NOMO-1 treated with dmso at 0.1 percent for 144 hours (cell line): ENCODE results near the gene CBX4.

Experiments
- DNase-seq: peaks from one replicate; lab custom pipeline; 2025; ENCODE audit not compliant: unreplicated experiment; lab: John Stamatoyannopoulos, UW

Gene CBX4

DNA sequence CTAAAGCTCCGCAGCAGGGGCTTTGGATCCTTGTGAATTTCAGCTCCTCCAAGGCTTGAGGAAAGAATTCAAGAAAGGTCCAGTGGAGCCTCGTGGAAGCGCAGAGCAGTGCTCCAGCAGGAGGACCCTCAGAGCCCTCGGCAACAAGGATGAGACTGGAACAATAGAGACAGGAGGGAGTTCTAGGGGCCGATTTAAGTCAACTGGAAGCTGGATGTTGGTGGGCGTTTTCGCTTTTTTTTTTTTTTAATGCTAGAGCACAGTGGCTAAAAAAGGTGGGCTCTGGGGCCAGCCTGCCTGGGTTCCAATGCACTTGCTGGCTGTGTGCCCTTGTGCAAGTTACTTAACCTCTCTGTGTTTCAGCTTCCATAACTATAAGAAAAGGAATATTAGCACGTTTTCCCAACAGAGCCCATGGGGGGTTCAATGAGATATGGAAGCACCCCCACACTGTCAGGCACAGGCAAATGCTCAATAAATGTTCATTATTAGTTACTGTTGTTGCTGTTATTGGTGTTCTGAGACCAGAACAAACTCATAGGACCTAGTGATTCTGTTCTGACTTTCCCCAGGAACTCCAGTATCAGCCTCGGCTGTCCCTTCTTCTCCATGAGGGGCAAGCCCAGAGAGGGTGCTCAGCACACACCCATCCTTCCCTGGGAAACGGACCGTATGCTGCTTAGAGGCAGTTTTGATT, 37.1 kb downstream of the CBX4 start:
- DNase-seq = no peak

DNA sequence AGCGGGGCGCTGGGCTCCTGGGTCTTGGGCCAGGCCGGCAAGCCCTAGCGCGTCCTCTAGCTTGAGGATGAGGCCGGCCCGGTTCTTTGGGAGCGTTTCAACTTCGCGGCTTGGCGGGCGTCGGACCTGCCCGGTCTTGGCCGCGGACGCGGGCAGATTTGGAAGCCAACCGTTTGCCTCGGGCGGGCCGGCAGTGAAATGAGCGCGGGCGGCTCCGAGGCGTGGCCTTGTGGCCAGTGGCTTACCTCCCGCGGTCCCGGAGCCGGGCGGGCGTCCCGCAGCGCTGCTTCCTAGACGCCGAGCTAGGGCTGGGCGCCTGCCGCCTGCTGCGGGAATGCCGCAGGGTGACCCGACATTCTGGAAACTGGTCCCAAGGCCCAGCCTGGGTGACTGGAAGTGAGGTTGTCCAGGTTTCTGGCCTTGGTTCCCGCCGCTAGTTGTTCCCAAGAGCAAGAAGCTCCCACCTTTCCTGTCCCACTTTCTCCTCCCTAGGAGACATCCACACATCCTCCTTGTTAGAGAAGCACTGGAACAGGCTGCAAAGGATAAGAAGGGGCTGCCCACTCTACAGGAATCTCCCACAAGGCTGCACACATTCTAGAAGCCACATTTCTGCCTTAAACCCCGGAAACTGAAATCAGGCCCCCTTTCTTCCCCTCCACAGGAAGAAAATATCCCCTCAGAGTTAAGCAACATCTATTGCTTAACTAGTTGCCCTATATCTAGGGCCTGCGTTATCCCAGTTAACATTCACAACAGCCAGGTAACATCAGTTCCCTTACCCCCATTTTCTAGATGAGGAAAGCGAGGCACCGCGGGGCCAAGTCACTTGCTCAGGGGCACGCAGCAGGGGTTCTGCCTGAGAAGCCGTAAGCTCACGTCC, 37.8 kb downstream of the CBX4 start:
- DNase-seq = no peak

DNA sequence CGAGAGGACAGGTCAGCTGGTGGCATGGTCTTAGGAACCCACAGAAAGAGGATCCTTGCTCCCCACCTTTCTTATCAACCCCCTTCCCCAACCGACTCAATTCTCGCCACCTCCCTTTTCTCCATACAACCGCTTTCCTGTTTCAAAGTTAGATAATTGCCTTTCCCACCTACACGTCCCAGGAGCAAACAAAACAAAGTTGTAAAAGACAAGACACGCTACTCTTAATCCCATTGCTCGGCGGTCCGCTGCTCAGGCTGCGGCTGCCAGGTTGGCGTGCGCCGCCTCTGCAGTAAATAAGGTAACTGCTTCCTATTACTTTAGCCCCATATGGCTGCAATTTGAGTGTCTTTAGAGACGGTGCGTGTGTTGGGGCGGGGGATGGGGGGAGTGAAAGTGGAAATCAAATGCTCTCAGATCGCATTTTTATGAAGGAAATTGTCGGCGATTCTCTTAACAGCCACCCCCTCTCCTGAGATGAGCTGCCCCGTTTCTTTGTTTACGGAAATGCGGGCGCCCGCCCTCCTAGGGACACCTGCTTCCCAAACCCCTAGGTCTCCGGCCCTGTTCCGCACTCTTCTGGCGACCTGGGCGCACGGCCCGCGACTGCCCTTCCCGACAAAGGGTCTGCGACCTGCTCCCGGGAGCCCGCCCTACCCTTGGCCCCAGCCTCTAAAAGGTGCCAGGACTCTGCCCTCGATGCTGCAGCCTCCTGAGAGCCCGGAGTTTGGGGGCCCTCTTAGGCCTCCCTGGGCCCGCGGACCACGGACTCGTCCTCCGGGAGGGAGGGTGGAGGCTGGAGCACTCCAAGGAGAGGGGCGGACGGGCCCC, 38.7 kb downstream of the CBX4 start:
- peak; percentile 31 for DNase-seq

DNA sequence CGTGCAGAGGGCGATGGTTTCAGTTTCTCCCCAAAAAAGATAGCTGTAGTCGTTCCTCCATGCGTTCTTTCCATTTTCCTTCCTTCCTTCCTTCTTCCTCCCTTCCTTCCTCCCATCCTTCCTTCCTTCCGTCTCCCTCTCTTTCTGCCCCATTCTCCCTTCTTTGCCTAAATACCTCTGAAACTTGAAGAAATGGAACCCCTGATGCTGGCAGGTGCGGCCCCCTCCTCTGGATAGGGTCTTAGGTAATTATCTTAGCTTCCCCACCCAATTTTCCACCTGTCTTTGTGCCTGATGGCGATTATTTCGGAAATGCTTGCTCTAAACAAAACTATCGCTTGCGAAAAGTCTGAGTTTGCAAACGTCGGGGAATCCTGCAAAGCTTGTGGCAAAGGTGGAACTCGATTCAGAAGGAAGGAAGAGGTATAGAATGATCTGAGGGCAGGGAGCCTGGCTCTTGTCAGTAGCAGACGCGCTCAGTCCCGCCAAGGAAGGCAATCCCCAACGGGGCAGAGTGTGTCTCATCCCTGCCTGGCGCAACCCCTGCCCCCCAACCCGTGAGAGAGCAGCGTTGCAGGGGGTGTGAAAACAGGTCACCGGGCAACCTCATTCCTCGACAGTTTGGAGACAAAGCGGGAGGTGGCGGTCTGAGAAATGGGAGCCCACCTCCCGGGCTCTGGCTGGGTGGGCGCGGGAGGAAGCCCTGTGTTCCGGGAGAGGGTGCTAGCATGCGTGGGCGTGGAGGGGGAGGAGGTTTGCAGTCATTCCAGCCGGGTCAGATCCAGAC, 39.5 kb downstream of the CBX4 start:
- no peak for DNase-seq

DNA sequence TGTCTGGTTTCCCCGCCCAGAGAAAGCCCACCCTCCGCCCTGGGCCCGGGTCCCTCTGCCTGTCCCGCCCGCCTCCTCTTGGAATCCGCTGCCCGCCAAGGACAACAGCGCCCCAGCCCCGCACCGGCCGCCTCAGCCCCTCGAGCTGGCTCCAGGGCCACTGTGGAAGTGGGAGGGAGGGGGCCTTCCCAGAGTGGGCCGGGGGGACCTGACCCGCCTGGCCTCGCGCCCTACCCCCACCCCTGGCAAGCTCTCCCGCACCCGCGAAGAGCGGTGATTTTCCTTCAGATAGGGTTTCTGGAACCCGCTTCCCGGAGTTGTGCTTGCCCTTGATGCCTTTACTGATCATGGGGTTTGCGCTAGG, 40.1 kb downstream of the CBX4 start:
- DNase-seq = no peak

DNA sequence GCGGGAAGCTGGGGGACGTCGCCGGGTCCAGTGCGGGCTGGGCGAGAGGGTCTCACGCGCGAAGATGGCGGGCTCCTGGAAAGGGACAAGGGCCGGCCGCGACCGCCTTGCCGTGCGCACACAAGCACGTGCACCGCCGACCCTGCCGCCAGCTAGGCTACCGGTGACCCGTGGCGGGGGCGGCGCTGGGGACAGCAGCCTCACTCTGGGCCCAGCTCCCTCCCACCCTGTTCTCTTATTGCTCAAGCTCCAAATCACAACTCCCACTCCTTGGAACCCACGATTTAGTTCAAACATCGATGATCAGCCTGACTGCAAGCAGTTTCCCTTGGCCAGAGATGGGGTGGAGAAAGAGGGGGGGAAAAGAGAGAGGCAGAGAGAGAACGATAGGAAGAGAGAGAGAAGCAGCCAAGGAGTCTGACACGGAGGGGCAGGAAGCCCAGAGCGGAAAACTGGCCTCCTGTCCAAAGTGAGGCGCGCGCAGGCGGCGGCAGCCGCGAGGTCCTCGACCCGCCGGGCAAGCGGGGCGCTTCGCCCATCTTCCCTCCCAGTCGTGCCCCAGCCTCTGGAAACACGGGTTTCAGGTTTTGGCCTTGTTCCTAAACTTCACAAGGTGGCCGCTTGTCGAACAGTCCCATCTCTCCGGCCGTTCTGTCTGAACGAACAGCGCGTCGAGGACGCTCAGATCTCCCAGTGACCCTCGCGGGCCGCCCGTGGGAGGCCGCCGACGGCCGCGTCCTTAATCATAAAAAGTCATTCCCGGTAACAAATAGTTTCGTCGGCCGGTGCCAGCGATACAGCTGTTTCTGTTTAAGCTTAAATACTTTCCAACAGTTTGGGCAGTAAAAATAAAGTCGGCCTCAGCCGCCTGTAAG, 40.7 kb downstream of the CBX4 start:
- no peak for DNase-seq

DNA sequence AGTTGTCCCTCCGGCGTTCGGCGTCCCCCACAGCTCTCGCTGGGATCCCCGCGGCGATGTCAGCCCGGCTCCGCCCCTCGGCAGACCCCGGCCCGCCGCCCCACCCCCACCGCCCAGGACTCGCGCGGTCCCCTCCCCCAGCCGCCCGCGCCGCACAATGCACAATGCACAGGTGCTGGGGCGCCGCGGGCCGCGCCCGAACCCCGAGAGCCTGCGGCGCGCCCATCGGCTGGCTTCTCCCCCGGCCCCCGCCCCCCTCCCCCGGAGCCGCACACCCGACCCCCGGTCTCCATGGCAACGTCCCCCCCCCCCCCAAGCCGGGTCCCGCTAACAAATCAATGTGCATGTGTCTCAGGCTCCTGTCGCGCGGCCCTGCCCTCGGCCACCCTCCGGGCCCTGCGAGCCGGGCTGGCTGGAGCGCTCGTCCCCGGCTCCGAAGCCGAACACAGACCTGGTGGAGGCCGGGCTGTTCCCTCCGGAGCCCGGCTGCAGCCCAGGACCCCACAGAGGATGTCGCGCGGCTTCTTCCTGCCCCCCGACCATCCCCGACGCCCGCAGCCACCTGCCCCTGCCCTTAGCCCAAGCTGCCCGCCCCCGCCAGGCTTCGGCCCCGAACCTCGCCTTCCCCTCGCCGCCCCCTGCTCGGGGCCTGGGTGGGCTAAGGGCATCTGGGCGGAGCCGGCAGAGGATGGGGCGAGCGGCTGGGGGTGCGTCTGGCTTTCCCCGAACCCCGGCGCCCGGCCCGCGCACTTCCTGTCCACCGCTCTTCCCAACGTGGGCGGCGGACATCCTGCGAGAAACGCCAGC, 41.5 kb downstream of the CBX4 start:
- no peak for DNase-seq

DNA sequence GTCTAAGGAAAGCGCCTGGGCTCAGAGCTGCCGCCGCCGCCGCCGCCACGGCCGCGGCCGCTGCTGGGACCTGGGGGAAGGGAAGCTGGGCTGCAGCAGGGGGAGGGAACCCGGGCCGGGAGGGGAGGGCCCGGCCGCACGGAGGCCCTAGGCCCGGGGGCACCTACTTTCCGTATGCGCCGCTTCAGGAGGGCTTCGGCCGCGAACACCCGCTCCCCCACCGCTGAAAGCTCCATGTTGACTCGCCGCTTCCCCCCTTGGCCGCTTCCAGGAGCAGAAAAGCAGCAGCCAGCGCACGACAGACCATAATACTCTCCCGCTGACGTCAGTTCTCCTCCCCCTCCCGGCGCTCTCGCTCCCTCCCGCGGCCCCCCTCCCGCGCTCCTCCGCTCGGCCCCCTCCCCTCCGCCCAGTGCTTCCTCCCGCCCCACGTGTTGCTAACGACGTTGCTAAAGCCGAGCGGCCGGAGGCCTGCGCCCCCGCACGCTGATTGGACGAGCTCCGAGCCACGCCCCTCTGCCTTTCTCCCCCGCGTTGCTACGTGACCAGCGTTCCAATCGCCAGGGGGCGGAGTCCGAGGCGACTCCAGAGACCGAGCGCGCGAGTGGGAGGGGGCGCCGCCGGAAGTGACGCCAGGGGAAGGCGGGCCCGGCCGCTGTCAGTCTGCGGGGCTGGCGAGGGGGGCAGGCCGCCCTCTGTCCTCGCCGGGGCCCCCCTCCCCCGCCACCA, 42.3 kb downstream of the CBX4 start, which contains the start of gene CBX8:
TSS of gene CBX8 (minus strand) at position 315 of the 729 bp plus-strand sequence. CDS start at position 236, 79 bp downstream.
- peak; percentile 99 for DNase-seq

DNA sequence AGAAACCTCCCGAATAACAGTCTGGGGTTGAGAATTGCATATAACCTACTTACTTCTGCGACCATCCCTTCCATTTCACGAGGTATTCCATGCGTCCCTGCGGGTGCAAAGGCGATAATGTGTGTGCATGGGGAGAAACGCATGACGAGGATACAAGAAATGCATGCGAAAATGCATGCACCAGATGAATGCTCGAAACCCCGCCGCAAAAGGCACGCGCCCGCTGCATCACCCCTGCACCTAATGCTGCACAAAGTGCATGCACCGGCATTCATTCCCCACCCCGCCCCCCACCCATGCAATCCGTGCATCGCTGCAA, 42.8 kb downstream of the CBX4 start:
- DNase-seq = no peak

DNA sequence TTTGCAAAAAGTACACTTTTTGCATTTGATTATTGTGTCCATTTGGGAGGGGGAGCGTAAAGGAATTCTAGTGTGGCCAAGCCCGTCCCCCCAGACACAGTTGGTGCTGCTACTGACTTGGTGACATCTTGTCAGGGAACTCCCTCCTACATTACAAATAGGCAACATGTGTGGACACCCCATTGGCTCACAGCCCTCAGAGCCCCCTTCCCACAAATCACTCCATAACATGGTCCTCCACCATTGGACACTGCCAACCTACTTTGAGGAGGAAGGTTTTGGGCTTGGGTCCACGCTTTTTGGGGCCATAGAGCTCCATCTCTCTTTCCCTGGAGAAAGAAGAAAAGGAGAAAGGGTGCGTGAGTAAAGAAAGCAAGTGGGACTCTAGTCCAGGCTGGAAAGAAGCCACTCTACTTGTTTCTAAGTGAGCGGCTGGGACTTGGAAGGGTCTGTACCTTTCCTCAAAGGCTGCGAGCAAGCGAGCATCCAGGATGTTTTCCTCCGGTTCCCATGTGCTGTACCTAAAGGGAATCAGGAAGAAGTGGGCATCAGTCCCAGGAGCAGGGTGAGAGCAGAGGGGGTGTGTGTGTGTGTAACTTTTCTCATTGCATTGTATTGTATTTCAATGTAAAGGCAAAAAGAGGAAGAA, 43.3 kb downstream of the CBX4 start:
- peak; percentile 29 for DNase-seq

DNA sequence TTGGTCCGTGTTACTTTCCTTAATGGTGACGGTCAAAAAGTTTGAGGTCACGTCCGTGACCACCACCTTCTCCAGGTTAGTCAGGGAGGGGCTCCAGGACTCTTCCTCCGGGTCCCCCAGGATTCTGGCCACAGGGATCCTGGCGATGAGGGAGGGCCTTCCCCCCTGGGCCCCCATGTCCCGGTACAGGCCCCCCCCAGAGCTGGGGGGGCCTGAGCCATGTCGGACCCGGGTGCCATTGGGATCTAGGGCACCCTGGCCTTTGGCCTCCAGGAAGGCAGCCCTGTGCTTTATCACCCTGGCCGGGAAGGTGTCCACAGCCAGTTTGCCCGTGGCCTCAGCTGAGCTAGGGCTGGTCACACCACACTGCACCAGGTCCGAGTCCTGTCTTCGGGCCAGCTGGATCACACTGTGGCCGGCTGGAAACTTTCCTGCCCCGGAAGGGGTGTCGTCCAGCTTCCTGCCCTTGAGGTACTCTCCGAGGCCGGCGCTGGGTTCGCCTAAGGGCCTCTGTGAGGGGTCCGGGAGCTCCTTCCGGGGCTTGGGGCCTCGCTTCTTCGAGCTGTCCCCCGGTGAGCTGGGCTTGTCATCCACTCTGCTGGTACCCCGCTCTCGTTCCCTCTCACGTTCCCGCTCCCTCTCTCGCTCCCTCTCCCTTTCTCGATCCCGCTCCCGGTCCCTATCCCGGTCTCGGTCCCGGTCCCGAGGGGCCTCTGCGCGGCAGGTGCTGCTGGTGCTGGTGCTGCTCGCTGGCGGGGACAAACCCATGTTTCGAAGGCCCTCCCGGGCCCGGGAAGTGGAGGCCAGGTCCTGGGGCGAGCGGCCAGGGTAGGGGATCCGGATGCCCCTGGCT, 44.4 kb downstream of the CBX4 start:
- DNase-seq = no peak

DNA sequence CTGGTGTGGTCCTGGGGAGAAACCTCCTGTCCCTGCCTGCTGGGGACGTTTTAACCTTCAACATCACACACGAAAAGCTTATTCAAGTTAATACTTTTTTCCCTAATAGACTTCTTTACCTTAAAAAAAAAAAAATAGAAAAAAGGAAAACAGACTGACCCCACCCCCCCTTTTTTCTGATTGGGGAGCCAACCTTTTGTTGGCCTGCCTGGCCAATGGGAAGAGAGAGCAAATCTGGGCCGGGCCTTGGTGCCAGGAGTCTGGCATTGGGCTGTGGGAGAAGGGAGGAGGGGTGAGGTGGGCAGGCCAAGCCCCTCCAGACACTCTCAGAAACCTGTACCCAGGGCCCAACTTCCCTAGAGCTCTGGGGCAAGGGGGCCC, 45.3 kb downstream of the CBX4 start:
- DNase-seq = no peak

DNA sequence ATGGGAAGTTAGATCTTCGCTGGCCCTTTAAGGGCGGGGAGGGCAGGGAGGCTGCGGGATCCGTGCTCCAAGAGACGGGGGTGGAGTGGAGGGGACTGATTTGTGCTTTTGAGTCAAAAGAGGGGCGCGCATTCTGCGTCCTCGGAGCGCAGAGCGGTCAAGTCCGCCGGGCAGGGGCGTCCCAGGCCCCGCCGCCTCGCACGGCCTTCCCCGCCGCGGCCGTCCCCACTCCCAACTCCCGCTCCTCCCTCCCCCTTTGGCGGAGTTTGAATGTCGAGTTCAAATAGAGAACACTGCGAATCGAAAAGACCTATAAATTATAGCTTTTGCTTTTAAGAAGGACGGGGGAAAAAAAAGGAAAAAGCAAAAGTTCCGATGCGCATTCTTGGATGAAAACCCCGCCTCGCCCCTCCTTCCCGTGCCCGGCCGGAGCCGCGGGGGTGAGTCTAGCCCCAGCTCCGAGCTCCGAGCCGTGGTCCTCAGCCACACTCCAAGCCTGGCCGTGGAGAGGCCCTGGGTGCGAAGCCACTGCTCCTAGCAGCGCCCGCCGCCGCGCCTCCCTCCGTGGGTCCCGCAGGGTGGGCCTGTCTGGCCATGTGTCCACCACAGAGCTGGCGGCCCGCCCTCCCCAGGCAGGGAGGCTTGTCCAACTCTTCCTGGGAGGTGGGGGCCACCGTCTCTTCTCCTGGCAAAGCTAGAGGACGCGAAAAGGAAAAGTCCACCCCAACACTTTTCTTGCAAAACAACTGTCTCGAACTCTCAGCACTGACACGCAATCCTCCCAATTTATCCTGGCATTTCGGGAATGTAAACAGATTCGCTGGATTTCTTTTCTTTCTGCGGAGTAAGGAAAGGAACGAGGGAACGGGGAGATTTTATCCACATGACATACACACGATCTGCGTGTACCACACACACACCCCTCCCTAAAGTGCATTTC, 46.0 kb downstream of the CBX4 start:
- no peak for DNase-seq

DNA sequence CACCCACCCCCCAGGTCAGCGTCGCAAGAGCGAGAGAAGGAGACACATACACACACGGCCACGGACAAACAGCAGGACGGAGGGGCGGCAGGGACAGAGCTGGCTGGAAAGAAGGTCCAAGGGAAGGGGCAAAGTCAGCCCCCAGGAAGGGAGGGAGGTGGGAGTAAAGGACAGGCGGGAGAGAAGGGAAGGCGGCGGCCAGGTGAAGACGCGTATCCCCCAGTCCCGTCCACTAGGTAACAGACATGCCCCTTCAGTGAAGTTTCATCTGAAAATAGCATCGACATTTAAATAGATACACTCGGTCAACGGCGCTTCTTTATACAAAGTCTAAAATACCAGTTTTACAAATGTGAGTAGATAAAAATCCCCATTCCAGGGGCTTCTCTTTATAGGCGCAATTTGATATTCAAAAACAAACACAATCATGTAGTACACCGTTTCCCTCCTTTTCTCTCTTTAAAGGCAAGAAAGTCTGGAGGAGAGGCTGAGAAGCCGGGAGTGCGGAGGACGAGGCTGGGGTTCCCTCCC, 46.8 kb downstream of the CBX4 start:
- DNase-seq = no peak

DNA sequence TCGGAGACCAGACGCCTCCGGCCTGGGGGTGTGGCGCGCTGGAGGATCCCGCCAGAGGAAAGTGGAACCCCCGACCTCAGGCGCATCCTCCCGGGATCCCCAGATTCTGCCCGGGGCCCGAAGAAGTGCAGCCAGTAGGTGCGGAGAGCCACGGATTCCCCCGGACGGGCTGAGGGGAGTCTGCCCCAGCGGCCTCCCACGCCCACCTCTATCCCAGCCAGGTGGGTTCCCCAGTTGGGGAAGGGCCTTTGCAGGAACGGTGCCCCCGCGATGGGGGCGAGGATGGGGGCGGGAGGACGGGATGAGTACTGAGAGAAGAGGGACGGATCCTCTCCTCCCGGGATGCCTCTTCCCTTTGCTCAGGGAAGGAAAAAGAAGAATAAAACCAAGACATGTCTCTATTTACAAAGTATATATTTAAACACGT, 47.5 kb downstream of the CBX4 start:
- no peak for DNase-seq
